ENCODE results near the gene OR8J3. TPM values are rescaled to one million over a fixed set of nuclear protein-coding genes. Genes with fewer than 3 reads are reported as not detected.
"Not testable (repeated sequence)": the region's sequence is repeated elsewhere in the genome, so short reads cannot be mapped to it uniquely, and the experiment has no call there.

The OR8J3 gene
- total RNA-seq (not detected), polyA plus RNA-seq (not detected), total RNA-seq (0 reads per million in 6 experiments)

- no peak for ATAC-seq
- DNase-seq, result no peak
- H3K4me3 Mint-ChIP-seq, result no peak within 1 kb of the TSS
- no peaks in the 10 kb centered on the region for H3K27me3 Mint-ChIP-seq
- H3K36me3 Mint-ChIP-seq, result peaks cover 0 to 6% (median 0%) of the 10 kb centered on the region in 3 donors
- H3K4me1 Mint-ChIP-seq, result no peaks in the 10 kb centered on the region
- H3K9me3 Mint-ChIP-seq, result peaks cover 5 to 41% (median 19%) of the 10 kb centered on the region in 9 donors
- POLR2A ChIA-PET, result no interaction called here
- H3K27ac Mint-ChIP-seq, result no peak within 1 kb of the TSS
Observed at GRCh38 chr11:56140151-56140661, at the start of gene OR8J3. Gene OR8J3 (minus strand): TSS chr11:56140201. CDS start chr11:56137718, 2,483 bp downstream.

- POLR2A ChIA-PET, result no interaction called here
Observed at GRCh38 chr11:56188602-56189001, 48.6 kb upstream of the OR8J3 start.

GRCh38 chr11:56183459-56183858 lies 43.5 kb upstream of the OR8J3 start:
- H3K27ac Mint-ChIP-seq, result no peak overlapping the region
- POLR2A ChIA-PET, result no interaction called here
- peaks cover 3 to 35% (median 16%) of the 10 kb centered on the region in 9 donors for H3K9me3 Mint-ChIP-seq
- no peaks in the 10 kb centered on the region for H3K27me3 Mint-ChIP-seq
- peaks cover 0 to 2% (median 0%) of the 10 kb centered on the region in 4 donors for H3K4me1 Mint-ChIP-seq
- no peak overlapping the region for H3K4me3 Mint-ChIP-seq
- DNase-seq, result no peak
- peaks cover 0 to 8% (median 0%) of the 10 kb centered on the region in 3 donors for H3K36me3 Mint-ChIP-seq
- ATAC-seq, result no peak

More at GRCh38 chr11:56188602-56189001, 48.6 kb upstream of the OR8J3 start:
- H3K9me3 Mint-ChIP-seq, result peaks cover 4 to 23% (median 19%) of the 10 kb centered on the region in 9 donors
- ATAC-seq (no peak), DNase-seq (no peak)
- H3K4me3 Mint-ChIP-seq, result no peak overlapping the region
- H3K27ac Mint-ChIP-seq, result no peak overlapping the region
- H3K27me3 Mint-ChIP-seq, result no peaks in the 10 kb centered on the region
- H3K36me3 Mint-ChIP-seq, result peaks cover 0 to 4% (median 0%) of the 10 kb centered on the region in 3 donors
- H3K4me1 Mint-ChIP-seq, result peaks cover 0 to 2% (median 0%) of the 10 kb centered on the region in 4 donors

- H3K9me3 Mint-ChIP-seq, result peaks cover 9 to 29% (median 12%) of the 10 kb centered on the region in 9 donors
- no peaks in the 10 kb centered on the region for H3K4me1 Mint-ChIP-seq
- H3K27ac Mint-ChIP-seq, result no peak within 1 kb of the TSS
- H3K4me3 Mint-ChIP-seq, result no peak within 1 kb of the TSS
- no peaks in the 10 kb centered on the region for H3K27me3 Mint-ChIP-seq
- peaks cover 0 to 7% (median 0%) of the 10 kb centered on the region in 3 donors for H3K36me3 Mint-ChIP-seq
- no peak for DNase-seq
- ATAC-seq, result no peak
- POLR2A ChIA-PET, result no interaction called here
Observed at GRCh38 chr11:56176318-56176717, 36.3 kb upstream of the OR8J3 start, which contains the start of gene OR5J2. Gene OR5J2 (plus strand): TSS chr11:56176618. CDS start chr11:56176618, 0 bp downstream.

- no peak for DNase-seq
- H3K4me3 Mint-ChIP-seq, result no peak overlapping the region
- no peaks in the 10 kb centered on the region for H3K27me3 Mint-ChIP-seq
- ATAC-seq, result no peak
- H3K36me3 Mint-ChIP-seq, result peaks cover 0 to 8% (median 0%) of the 10 kb centered on the region in 3 donors
- no peaks in the 10 kb centered on the region for H3K4me1 Mint-ChIP-seq
- H3K27ac Mint-ChIP-seq, result no peak overlapping the region
- POLR2A ChIA-PET, result no interaction called here
- peaks cover 0 to 33% (median 12%) of the 10 kb centered on the region in 9 donors for H3K9me3 Mint-ChIP-seq
Observed at GRCh38 chr11:56172256-56172830, 32.3 kb upstream of the OR8J3 start.

- DNase-seq (no peak), ATAC-seq (no peak)
- peaks cover 0 to 6% (median 0%) of the 10 kb centered on the region in 3 donors for H3K36me3 Mint-ChIP-seq
- POLR2A ChIA-PET, result no interaction called here
- no peak overlapping the region for H3K4me3 Mint-ChIP-seq
- H3K27me3 Mint-ChIP-seq, result no peaks in the 10 kb centered on the region
- peaks cover 2 to 30% (median 16%) of the 10 kb centered on the region in 9 donors for H3K9me3 Mint-ChIP-seq
- no peak overlapping the region for H3K27ac Mint-ChIP-seq
- no peaks in the 10 kb centered on the region for H3K4me1 Mint-ChIP-seq
Observed at GRCh38 chr11:56163804-56164203, 23.8 kb upstream of the OR8J3 start.

- Mint-ChIP-seq H3K36me3 (peaks cover 0 to 3% (median 0%) of the 10 kb centered on the region in 3 donors), H3K4me1 (peaks cover 0 to 1% (median 0%) of the 10 kb centered on the region in 4 donors), H3K9me3 (peaks cover 7 to 36% (median 21%) of the 10 kb centered on the region in 9 donors), H3K27me3 (no peaks in the 10 kb centered on the region), H3K27ac (no peak within 1 kb of the TSS), H3K4me3 (no peak within 1 kb of the TSS)
- DNase-seq (no peak), ATAC-seq (no peak)
- POLR2A ChIA-PET, result no interaction called here
Observed at GRCh38 chr11:56160217-56160616, 20.2 kb upstream of the OR8J3 start, which contains the start of gene OR8K5. Gene OR8K5 (minus strand): TSS chr11:56160317. CDS start chr11:56160317, 0 bp downstream.

- POLR2A ChIA-PET, result no interaction called here
- DNase-seq, result no peak
- no peak overlapping the region for H3K4me3 Mint-ChIP-seq
Observed at GRCh38 chr11:56152333-56152732, 12.3 kb upstream of the OR8J3 start.

GRCh38 chr11:56151376-56151775 lies 11.4 kb upstream of the OR8J3 start:
- Mint-ChIP-seq H3K4me1 (no peaks in the 10 kb centered on the region), H3K36me3 (peaks cover 0 to 13% (median 0%) of the 10 kb centered on the region in 3 donors), H3K4me3 (no peak overlapping the region), H3K9me3 (peaks cover 8 to 70% (median 25%) of the 10 kb centered on the region in 9 donors), H3K27ac (no peak overlapping the region), H3K27me3 (no peaks in the 10 kb centered on the region)
- ATAC-seq, result no peak
- POLR2A ChIA-PET, result no interaction called here
- DNase-seq, result no peak

More at GRCh38 chr11:56152333-56152732, 12.3 kb upstream of the OR8J3 start:
- ATAC-seq, result no peak
- H3K27ac Mint-ChIP-seq, result no peak overlapping the region
- H3K9me3 Mint-ChIP-seq, result peaks cover 11 to 77% (median 27%) of the 10 kb centered on the region in 9 donors
- no peaks in the 10 kb centered on the region for H3K27me3 Mint-ChIP-seq
- H3K4me1 Mint-ChIP-seq, result no peaks in the 10 kb centered on the region
- H3K36me3 Mint-ChIP-seq, result peaks cover 0 to 14% (median 0%) of the 10 kb centered on the region in 3 donors

GRCh38 chr11:56143681-56144080 lies 3.7 kb upstream of the OR8J3 start:
- H3K27me3 Mint-ChIP-seq, H3K4me3 Mint-ChIP-seq, POLR2A ChIA-PET, H3K4me1 Mint-ChIP-seq, H3K27ac Mint-ChIP-seq, ATAC-seq, DNase-seq, H3K36me3 Mint-ChIP-seq: not testable (repeated sequence)
- peaks cover 7 to 31% (median 18%) of the 10 kb centered on the region in 9 donors for H3K9me3 Mint-ChIP-seq

- no peak within 1 kb of the TSS for H3K27ac Mint-ChIP-seq
- peaks cover 0 to 5% (median 0%) of the 10 kb centered on the region in 3 donors for H3K36me3 Mint-ChIP-seq
- no peak within 1 kb of the TSS for H3K4me3 Mint-ChIP-seq
- ATAC-seq, result no peak
- H3K27me3 Mint-ChIP-seq, result no peaks in the 10 kb centered on the region
- DNase-seq, result no peak
- POLR2A ChIA-PET, result no interaction called here
- H3K9me3 Mint-ChIP-seq, result peaks cover 3 to 29% (median 16%) of the 10 kb centered on the region in 9 donors
- no peaks in the 10 kb centered on the region for H3K4me1 Mint-ChIP-seq
Observed at GRCh38 chr11:56122073-56122472, 17.9 kb downstream of the OR8J3 start, which contains the start of gene OR8H3. Gene OR8H3 (plus strand): TSS chr11:56122373. CDS start chr11:56122373, 0 bp downstream.

- Mint-ChIP-seq H3K27me3 (no peaks in the 10 kb centered on the region), H3K9me3 (peaks cover under 1 to 32% (median 12%) of the 10 kb centered on the region in 9 donors), H3K4me3 (no peak within 1 kb of the TSS), H3K4me1 (no peaks in the 10 kb centered on the region), H3K27ac (no peak within 1 kb of the TSS), H3K36me3 (peaks cover 0 to 9% (median 0%) of the 10 kb centered on the region in 3 donors)
- POLR2A ChIA-PET, result no interaction called here
- DNase-seq (no peak), ATAC-seq (no peak)
Observed at GRCh38 chr11:56103210-56103737, 36.7 kb downstream of the OR8J3 start, which contains the start of gene OR8H2. Gene OR8H2 (plus strand): TSS chr11:56103687. CDS start chr11:56105043, 1,356 bp downstream.

- ATAC-seq (no peak), DNase-seq (no peak)
- Mint-ChIP-seq H3K27ac (no peak within 1 kb of the TSS), H3K27me3 (no peaks in the 10 kb centered on the region), H3K4me3 (no peak within 1 kb of the TSS), H3K36me3 (no peaks in the 10 kb centered on the region), H3K4me1 (no peaks in the 10 kb centered on the region), H3K9me3 (peaks cover 4 to 26% (median 11%) of the 10 kb centered on the region in 9 donors)
- POLR2A ChIA-PET, result no interaction called here
Observed at GRCh38 chr11:56093008-56093407, 47.0 kb downstream of the OR8J3 start, which contains the start of gene OR8I2. Gene OR8I2 (plus strand): TSS chr11:56093308. CDS start chr11:56093308, 0 bp downstream.
